ENCODE data around the gene ISG20. TPM values are rescaled to one million over a fixed set of nuclear protein-coding genes. Genes with fewer than 3 reads are reported as not detected.

ISG20 gene
- 1.7 to 3.4 TPM (median 1.9 TPM) in 3 replicates for total RNA-seq

GRCh38 chr15:88638626-88639372 is at the start of gene ISG20:
Gene ISG20, plus strand, starts transcription at chr15:88639016. Its CDS starts 351 bp downstream, at chr15:88639367.
- DNase-seq (ENCODE audit: low spot score in 2 of 2, unreplicated experiment in 2 of 2) = peak; percentile 48 to 74
- peak within 1 kb of the TSS; percentile 14 for H3K27ac Mint-ChIP-seq
- H3K4me3 Mint-ChIP-seq = peak within 1 kb of the TSS; percentile 43
- H3K9me3 Mint-ChIP-seq = no peaks in the 10 kb centered on the region
- no peaks in the 10 kb centered on the region for H3K27me3 Mint-ChIP-seq (ENCODE audit: low read depth)
- TF ChIP-seq CTCF (IDR thresholded peaks at IDR 0.05; ENCODE audit: unreplicated experiment) = no peak
- H3K36me3 Mint-ChIP-seq = peaks cover 3% of the 10 kb centered on the region
- H3K4me1 Mint-ChIP-seq = peaks cover 6% of the 10 kb centered on the region

GRCh38 chr15:88590759-88591158 is 48.1 kb upstream of the ISG20 start:
- peaks cover 14% of the 10 kb centered on the region for H3K4me1 Mint-ChIP-seq
- no peaks in the 10 kb centered on the region for H3K9me3 Mint-ChIP-seq
- H3K4me3 Mint-ChIP-seq = no peak overlapping the region
- TF ChIP-seq CTCF (IDR thresholded peaks at IDR 0.05; ENCODE audit: unreplicated experiment) = no peak
- H3K36me3 Mint-ChIP-seq = no peaks in the 10 kb centered on the region
- no peak for DNase-seq (ENCODE audit: low spot score in 2 of 2, unreplicated experiment in 2 of 2)
- H3K27me3 Mint-ChIP-seq (ENCODE audit: low read depth) = peaks cover 29% of the 10 kb centered on the region
- no peak overlapping the region for H3K27ac Mint-ChIP-seq

- Mint-ChIP-seq H3K4me3 (no peak overlapping the region), H3K27me3 (ENCODE audit: low read depth) (peaks cover 29% of the 10 kb centered on the region), H3K27ac (no peak overlapping the region), H3K4me1 (peaks cover 8% of the 10 kb centered on the region), H3K36me3 (no peaks in the 10 kb centered on the region), H3K9me3 (no peaks in the 10 kb centered on the region)
- no peak for DNase-seq (ENCODE audit: low spot score in 2 of 2, unreplicated experiment in 2 of 2)
- TF ChIP-seq CTCF (IDR thresholded peaks at IDR 0.05; ENCODE audit: unreplicated experiment) = no peak
Observed at GRCh38 chr15:88591384-88591783, 47.4 kb upstream of the ISG20 start.

- Mint-ChIP-seq H3K36me3 (no peaks in the 10 kb centered on the region), H3K4me3 (peak overlapping the region; percentile 22), H3K27ac (no peak overlapping the region), H3K9me3 (no peaks in the 10 kb centered on the region), H3K4me1 (peaks cover 15% of the 10 kb centered on the region), H3K27me3 (ENCODE audit: low read depth) (peaks cover 88% of the 10 kb centered on the region)
- TF ChIP-seq CTCF (IDR thresholded peaks at IDR 0.05; ENCODE audit: unreplicated experiment) = no peak
- DNase-seq (ENCODE audit: low spot score in 2 of 2, unreplicated experiment in 2 of 2) = no peak
Observed at GRCh38 chr15:88603885-88604284, 34.9 kb upstream of the ISG20 start.

- Mint-ChIP-seq H3K27me3 (ENCODE audit: low read depth) (peaks cover 93% of the 10 kb centered on the region), H3K4me1 (peaks cover 15% of the 10 kb centered on the region), H3K27ac (no peak overlapping the region), H3K4me3 (peak overlapping the region; percentile 48), H3K36me3 (no peaks in the 10 kb centered on the region), H3K9me3 (no peaks in the 10 kb centered on the region)
- DNase-seq (ENCODE audit: low spot score in 2 of 2, unreplicated experiment in 2 of 2) = no peak
- no peak for TF ChIP-seq CTCF (IDR thresholded peaks at IDR 0.05; ENCODE audit: unreplicated experiment)
Observed at GRCh38 chr15:88604381-88605188, 34.2 kb upstream of the ISG20 start.

Measured in mesothelial cell of epicardium (in vitro differentiated cells).